MCF 10A (cell line): Measurements from ENCODE around the gene SIRPA. TPM values are rescaled to one million over a fixed set of nuclear protein-coding genes. Genes with fewer than 3 reads are reported as not detected.

ENCODE experiments used
- BruUV-seq: library from RNA; stranded (reverse); fragments of 400-500 nt; replicated peaks from 2 replicates; lab custom pipeline; 2021; lab: Mats Ljungman, UMichigan
- CTCF ChIA-PET: fragments of 300-600 bp; sonication (Branson Sonifier 250); formaldehyde crosslinking; extraction: SDS; loops from one replicate; lab custom pipeline; 2021; ENCODE audit warnings: antibody characterized with exemption, inconsistent platforms; lab: Yijun Ruan, JAX
- POLR2A ChIA-PET: fragments of 300-600, 350-650 bp; sonication (Branson Sonifier 250); formaldehyde crosslinking; extraction: SDS; loops from one replicate; lab custom pipeline; 2020; ENCODE audit warnings: antibody characterized with exemption, inconsistent platforms; lab: Yijun Ruan, JAX
- DNase-seq: peaks from one replicate; pipeline ENCODE4 v3.0.0-alpha.2; 2018; ENCODE audit not compliant: unreplicated experiment
- H3K27ac Mint-ChIP-seq: one replicate; pipeline ENCODE4 v1.8.0; 2022; ENCODE audit warnings: mild to moderate bottlenecking, low read depth, mixed read lengths; ENCODE audit not compliant: unreplicated experiment
- H3K27me3 Mint-ChIP-seq: one replicate; pipeline ENCODE4 v1.8.0; 2022; ENCODE audit warnings: mixed read lengths; ENCODE audit not compliant: insufficient read depth, unreplicated experiment
- H3K36me3 Mint-ChIP-seq: one replicate; pipeline ENCODE4 v1.8.0; 2022; ENCODE audit warnings: mild to moderate bottlenecking, moderate library complexity, mixed read lengths; ENCODE audit not compliant: insufficient read depth, unreplicated experiment
- H3K4me1 Mint-ChIP-seq: one replicate; pipeline ENCODE4 v1.8.0; 2022; ENCODE audit warnings: mixed read lengths; ENCODE audit not compliant: insufficient read depth, unreplicated experiment
- H3K4me3 Mint-ChIP-seq: one replicate; pipeline ENCODE4 v1.8.0; 2022; ENCODE audit warnings: mild to moderate bottlenecking, moderate library complexity, mixed read lengths; ENCODE audit not compliant: unreplicated experiment
- H3K9me3 Mint-ChIP-seq: one replicate; pipeline ENCODE4 v1.8.0; 2022; ENCODE audit warnings: mixed read lengths; ENCODE audit not compliant: unreplicated experiment
- intact Hi-C: fragments of 100-400 bp; cut with micrococcal nuclease; formaldehyde crosslinking; loops from 2 replicates; pipeline ENCODE4 v1.14.1; 2022
- total RNA-seq: library from RNA; stranded (reverse); gene quantifications from 2 replicates; pipeline ENCODE4 v1.2.3, GENCODE V29; 2022
- TF ChIP-seq, protein P1 (sequence below): fragments of 200-600 bp; IDR thresholded peaks from one replicate; pipeline ENCODE4 v1.8.0; 2022; ENCODE audit warnings: antibody characterized with exemption, mild to moderate bottlenecking; ENCODE audit not compliant: unreplicated experiment

Gene SIRPA
- total RNA-seq, 1 experiment from 2014 or later, result 18.0 TPM

DNA sequence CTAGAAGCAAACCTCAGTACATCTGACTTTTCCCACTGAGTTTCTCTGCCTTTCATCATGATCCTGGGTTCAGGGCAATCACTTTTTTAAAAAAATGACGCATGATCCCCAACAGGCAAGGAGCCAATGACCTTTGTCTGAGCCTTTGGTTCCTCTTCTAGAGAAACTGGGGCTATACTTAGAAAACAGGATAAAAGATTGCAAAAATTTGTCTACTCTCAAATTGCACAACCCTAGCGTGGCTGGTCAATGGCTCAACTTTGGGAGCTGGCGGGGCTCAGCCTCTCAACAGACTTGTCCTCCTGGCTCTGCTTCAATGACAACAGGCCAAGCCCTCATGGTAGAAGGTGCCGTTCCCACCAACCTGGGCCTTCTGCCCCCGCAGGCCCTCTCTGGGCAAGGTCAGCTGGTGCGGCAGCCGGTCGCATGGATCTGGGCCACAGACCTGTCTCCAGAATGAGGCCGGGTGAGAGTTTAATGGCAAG, 50.0 kb downstream of the SIRPA start:
- TF ChIP-seq, protein P1, sequence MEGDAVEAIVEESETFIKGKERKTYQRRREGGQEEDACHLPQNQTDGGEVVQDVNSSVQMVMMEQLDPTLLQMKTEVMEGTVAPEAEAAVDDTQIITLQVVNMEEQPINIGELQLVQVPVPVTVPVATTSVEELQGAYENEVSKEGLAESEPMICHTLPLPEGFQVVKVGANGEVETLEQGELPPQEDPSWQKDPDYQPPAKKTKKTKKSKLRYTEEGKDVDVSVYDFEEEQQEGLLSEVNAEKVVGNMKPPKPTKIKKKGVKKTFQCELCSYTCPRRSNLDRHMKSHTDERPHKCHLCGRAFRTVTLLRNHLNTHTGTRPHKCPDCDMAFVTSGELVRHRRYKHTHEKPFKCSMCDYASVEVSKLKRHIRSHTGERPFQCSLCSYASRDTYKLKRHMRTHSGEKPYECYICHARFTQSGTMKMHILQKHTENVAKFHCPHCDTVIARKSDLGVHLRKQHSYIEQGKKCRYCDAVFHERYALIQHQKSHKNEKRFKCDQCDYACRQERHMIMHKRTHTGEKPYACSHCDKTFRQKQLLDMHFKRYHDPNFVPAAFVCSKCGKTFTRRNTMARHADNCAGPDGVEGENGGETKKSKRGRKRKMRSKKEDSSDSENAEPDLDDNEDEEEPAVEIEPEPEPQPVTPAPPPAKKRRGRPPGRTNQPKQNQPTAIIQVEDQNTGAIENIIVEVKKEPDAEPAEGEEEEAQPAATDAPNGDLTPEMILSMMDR, result no peak
- H3K27ac Mint-ChIP-seq, result peak overlapping the region; percentile 66
- ChIA-PET CTCF (interaction anchor here (0.9 to 1.4 kb wide), 3 partner anchors 11 to 21 kb away, joined by 3 to 4 read pairs (median 4); no protein-coding TSS in a partner anchor), POLR2A (interaction anchor here (0.6 to 3.8 kb wide), 5 partner anchors 10 to 545 kb away, joined by 3 to 63 read pairs (median 4); no protein-coding TSS in a partner anchor)
- peak; percentile 98 for DNase-seq
- H3K36me3 Mint-ChIP-seq, result no peaks in the 10 kb centered on the region
- intact Hi-C loops, result loop anchor here (2.0 to 10.0 kb wide), 2 partner anchors 50 to 140 kb away; partner anchors contain the start of gene SIRPA
- no peaks in the 10 kb centered on the region for H3K9me3 Mint-ChIP-seq
- peaks cover 45% of the 10 kb centered on the region for H3K4me1 Mint-ChIP-seq
- no TSS peak for BruUV-seq
- H3K4me3 Mint-ChIP-seq, result no peak overlapping the region
- no peaks in the 10 kb centered on the region for H3K27me3 Mint-ChIP-seq

- intact Hi-C loops, result loop anchor here (2.0 to 10.0 kb wide), 2 partner anchors 51 to 141 kb away; partner anchors contain the start of gene SIRPA
- ChIA-PET POLR2A (interaction anchor here (0.6 to 3.8 kb wide), 6 partner anchors 11 to 544 kb away, joined by 3 to 63 read pairs (median 4); no protein-coding TSS in a partner anchor), CTCF (interaction anchor here (0.9 to 1.4 kb wide), 3 partner anchors 12 to 21 kb away, joined by 3 to 4 read pairs (median 4); no protein-coding TSS in a partner anchor)
- peak overlapping the region; percentile 66 for H3K27ac Mint-ChIP-seq
- TF ChIP-seq, protein P1, result no peak
- no peaks in the 10 kb centered on the region for H3K9me3 Mint-ChIP-seq
- H3K27me3 Mint-ChIP-seq, result no peaks in the 10 kb centered on the region
- peaks cover 43% of the 10 kb centered on the region for H3K4me1 Mint-ChIP-seq
- no TSS peak for BruUV-seq
- DNase-seq, result no peak
- no peak overlapping the region for H3K4me3 Mint-ChIP-seq
- H3K36me3 Mint-ChIP-seq, result no peaks in the 10 kb centered on the region
These were observed 50.5 kb downstream of the SIRPA start for GRCh38 chr20:1945660-1946059.

DNA sequence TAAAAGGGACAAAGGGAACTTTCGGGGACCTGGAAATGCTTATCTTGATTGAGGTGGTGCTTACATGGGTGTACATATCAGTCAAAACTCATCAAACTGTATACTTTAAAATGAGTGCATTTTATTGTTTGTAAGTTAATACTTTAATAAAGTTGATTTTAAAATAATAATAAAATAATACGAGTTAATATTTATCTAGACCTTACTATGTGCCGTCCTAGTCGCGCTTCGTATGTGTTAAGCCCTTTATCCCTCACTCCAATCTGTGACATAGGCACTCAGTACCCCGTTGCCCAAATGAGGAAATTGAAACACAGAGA, 51.2 kb downstream of the SIRPA start:
- no peak overlapping the region for H3K27ac Mint-ChIP-seq
- TF ChIP-seq, protein P1, result no peak
- H3K4me1 Mint-ChIP-seq, result peaks cover 36% of the 10 kb centered on the region
- BruUV-seq, result no TSS peak
- POLR2A ChIA-PET, result interaction anchor here (1.6 kb wide), 1 partner anchor 12 kb away, joined by 4 read pairs; no protein-coding TSS in a partner anchor
- H3K36me3 Mint-ChIP-seq, result no peaks in the 10 kb centered on the region
- H3K4me3 Mint-ChIP-seq, result no peak overlapping the region
- no peaks in the 10 kb centered on the region for H3K9me3 Mint-ChIP-seq
- H3K27me3 Mint-ChIP-seq, result no peaks in the 10 kb centered on the region
- intact Hi-C loops, result loop anchor here (10.0 kb wide), 1 partner anchor 142 kb away; no protein-coding TSS in a partner anchor
- CTCF ChIA-PET, result interaction anchor here (0.5 to 1.4 kb wide), 3 partner anchors 20 to 172 kb away, joined by 3 to 4 read pairs (median 3); no protein-coding TSS in a partner anchor
- no peak for DNase-seq

GRCh38 chr20:1946762-1947534, 51.7 kb downstream of the SIRPA start:
- no peaks in the 10 kb centered on the region for H3K9me3 Mint-ChIP-seq
- DNase-seq, result no peak
- no peak overlapping the region for H3K27ac Mint-ChIP-seq
- H3K36me3 Mint-ChIP-seq, result no peaks in the 10 kb centered on the region
- TF ChIP-seq, protein P1, result no peak
- H3K27me3 Mint-ChIP-seq, result no peaks in the 10 kb centered on the region
- POLR2A ChIA-PET, result interaction anchor here (1.6 kb wide), 1 partner anchor 12 kb away, joined by 4 read pairs; no protein-coding TSS in a partner anchor
- peaks cover 30% of the 10 kb centered on the region for H3K4me1 Mint-ChIP-seq
- CTCF ChIA-PET, result interaction anchor here (0.5 to 1.4 kb wide), 5 partner anchors 11 to 172 kb away, joined by 3 to 4 read pairs (median 3); no protein-coding TSS in a partner anchor
- intact Hi-C loops, result loop anchor here (10.0 kb wide), 1 partner anchor 142 kb away; no protein-coding TSS in a partner anchor
- no peak overlapping the region for H3K4me3 Mint-ChIP-seq
- BruUV-seq, result no TSS peak
